ENCODE measurements around the gene OBSCN. TPM values are rescaled to one million over a fixed set of nuclear protein-coding genes. Genes with fewer than 3 reads are reported as not detected.
A peak's percentile ranks its signal among the peaks of the same experiment; 100 is the strongest.

OBSCN gene
- total RNA-seq, 1 experiment from 2014 or later, result 29.1 TPM

- no TSS peak for BruUV-seq (replicated peaks)
- no peaks in the 10 kb centered on the region for H3K9me3 ChIP-seq (ENCODE audit: low read length)
- CTCF ChIA-PET, result no interaction called here
- intact Hi-C loops (cut with micrococcal nuclease), result no loop called here
- no peaks in the 10 kb centered on the region for H3K27me3 ChIP-seq (ENCODE audit: low read length)
- POLR2A ChIA-PET (ENCODE audit: unreplicated experiment), result no interaction called here
- H2AFZ ChIP-seq (ENCODE audit: low read length), result no peak overlapping the region
- no peak overlapping the region for H3K4me3 ChIP-seq (ENCODE audit: low read length)
- H3K4me1 ChIP-seq (ENCODE audit: insufficient read depth, low read length), result peaks cover 24% of the 10 kb centered on the region
- H3K36me3 ChIP-seq (ENCODE audit: low read depth, low read length), result no peaks in the 10 kb centered on the region
- H3F3A ChIP-seq (ENCODE audit: low read length, unreplicated experiment), result no peaks in the 10 kb centered on the region
- TF ChIP-seq, protein P1, sequence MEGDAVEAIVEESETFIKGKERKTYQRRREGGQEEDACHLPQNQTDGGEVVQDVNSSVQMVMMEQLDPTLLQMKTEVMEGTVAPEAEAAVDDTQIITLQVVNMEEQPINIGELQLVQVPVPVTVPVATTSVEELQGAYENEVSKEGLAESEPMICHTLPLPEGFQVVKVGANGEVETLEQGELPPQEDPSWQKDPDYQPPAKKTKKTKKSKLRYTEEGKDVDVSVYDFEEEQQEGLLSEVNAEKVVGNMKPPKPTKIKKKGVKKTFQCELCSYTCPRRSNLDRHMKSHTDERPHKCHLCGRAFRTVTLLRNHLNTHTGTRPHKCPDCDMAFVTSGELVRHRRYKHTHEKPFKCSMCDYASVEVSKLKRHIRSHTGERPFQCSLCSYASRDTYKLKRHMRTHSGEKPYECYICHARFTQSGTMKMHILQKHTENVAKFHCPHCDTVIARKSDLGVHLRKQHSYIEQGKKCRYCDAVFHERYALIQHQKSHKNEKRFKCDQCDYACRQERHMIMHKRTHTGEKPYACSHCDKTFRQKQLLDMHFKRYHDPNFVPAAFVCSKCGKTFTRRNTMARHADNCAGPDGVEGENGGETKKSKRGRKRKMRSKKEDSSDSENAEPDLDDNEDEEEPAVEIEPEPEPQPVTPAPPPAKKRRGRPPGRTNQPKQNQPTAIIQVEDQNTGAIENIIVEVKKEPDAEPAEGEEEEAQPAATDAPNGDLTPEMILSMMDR (conservative IDR thresholded peaks at IDR 0.05; ENCODE audit: low read depth, low read length), result no peak
- no peak for TF ChIP-seq EZH2phosphoT487 (IDR thresholded peaks at IDR 0.05; ENCODE audit: borderline replicate concordance, low read length)
- no peak for TF ChIP-seq EZH2 (IDR thresholded peaks at IDR 0.05; ENCODE audit: low read length, unreplicated experiment)
- H3K27ac ChIP-seq (ENCODE audit: low read length), result no peak overlapping the region
- ATAC-seq (no peak), DNase-seq (no peak)
- no peaks in the 10 kb centered on the region for H3K9me2 ChIP-seq (replicated peaks; ENCODE audit: low read length)
- no peak overlapping the region for H3K4me2 ChIP-seq (ENCODE audit: low read length)
- H3K9ac ChIP-seq (ENCODE audit: low read length), result no peak overlapping the region
- H4K20me1 ChIP-seq (ENCODE audit: low read length), result no peaks in the 10 kb centered on the region
- H3K79me2 ChIP-seq (ENCODE audit: low read length), result no peaks in the 10 kb centered on the region
Observed at GRCh38 chr1:228376651-228377631, 169.1 kb downstream of the OBSCN start.

DNA sequence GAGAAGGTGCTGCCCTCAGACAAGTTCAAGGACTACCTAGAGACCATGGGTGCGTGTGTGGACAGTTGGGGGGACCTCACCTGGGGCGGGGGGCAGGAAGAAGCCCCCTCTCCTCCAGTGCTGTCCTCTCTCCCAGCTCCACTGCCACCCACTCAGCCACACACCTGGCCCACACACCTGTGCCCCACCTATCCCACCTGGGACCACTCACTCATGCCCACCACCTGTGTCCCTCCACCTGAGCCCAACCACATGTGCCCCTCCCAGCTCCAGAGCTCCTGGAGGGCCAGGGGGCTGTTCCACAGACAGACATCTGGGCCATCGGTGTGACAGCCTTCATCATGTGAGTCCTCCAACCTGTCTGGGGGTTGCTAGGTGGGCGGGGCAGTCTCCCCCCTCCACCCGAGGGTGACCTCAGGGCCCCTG lies 169.8 kb downstream of the OBSCN start:
- H3F3A ChIP-seq (ENCODE audit: low read length, unreplicated experiment), result no peaks in the 10 kb centered on the region
- POLR2A ChIA-PET (ENCODE audit: unreplicated experiment), result no interaction called here
- no peaks in the 10 kb centered on the region for H3K79me2 ChIP-seq (ENCODE audit: low read length)
- no peaks in the 10 kb centered on the region for H4K20me1 ChIP-seq (ENCODE audit: low read length)
- H3K27ac ChIP-seq (ENCODE audit: low read length), result no peak overlapping the region
- CTCF ChIA-PET, result no interaction called here
- H2AFZ ChIP-seq (ENCODE audit: low read length), result no peak overlapping the region
- no peaks in the 10 kb centered on the region for H3K27me3 ChIP-seq (ENCODE audit: low read length)
- no peak for DNase-seq
- no peak for ATAC-seq
- no TSS peak for BruUV-seq (replicated peaks)
- intact Hi-C loops (cut with micrococcal nuclease), result loop anchor here (2.0 kb wide), 1 partner anchor 79 kb away; a partner anchor contains a TSS
- no peaks in the 10 kb centered on the region for H3K9me2 ChIP-seq (replicated peaks; ENCODE audit: low read length)
- TF ChIP-seq, protein P1 (conservative IDR thresholded peaks at IDR 0.05; ENCODE audit: low read depth, low read length), result no peak
- peak overlapping the region; percentile 80 for H3K4me2 ChIP-seq (ENCODE audit: low read length)
- 0 out of 2 replicates have a peak overlapping the region, but pooled peaks have one; percentile 30 for H3K9ac ChIP-seq (ENCODE audit: low read length)
- H3K9me3 ChIP-seq (ENCODE audit: low read length), result no peaks in the 10 kb centered on the region
- peak overlapping the region; percentile 60 for H3K4me3 ChIP-seq (ENCODE audit: low read length)
- no peaks in the 10 kb centered on the region for H3K36me3 ChIP-seq (ENCODE audit: low read depth, low read length)
- peaks cover 19% of the 10 kb centered on the region for H3K4me1 ChIP-seq (ENCODE audit: insufficient read depth, low read length)

Measured in PC-3 (cell line).